ENCODE data around the gene OR51B4. TPM values are rescaled to one million over a fixed set of nuclear protein-coding genes. Genes with fewer than 3 reads are reported as not detected.

The OR51B4 gene
- total RNA-seq, 1 experiment from 2014 or later = not detected

GRCh38 chr11:5281596-5281995, 20.1 kb downstream of the OR51B4 start:
- Histone ChIP-seq H3K9me3 (ENCODE audit: control insufficient read depth, low read depth, low read length) (no peaks in the 10 kb centered on the region), H2BK5ac (ENCODE audit: insufficient read length, low read length) (no peak overlapping the region), H2AFZ (ENCODE audit: low read length) (no peak overlapping the region), H3K14ac (ENCODE audit: insufficient read depth, low read length) (no peak overlapping the region), H4K8ac (replicated peaks; ENCODE audit: insufficient read length, low read depth, low read length) (no peak overlapping the region), H3K4me2 (ENCODE audit: insufficient read depth, insufficient read length, low read length) (no peak overlapping the region), H3K9ac (ENCODE audit: extremely low read depth, insufficient read length, low read length) (no peak overlapping the region), H2AK5ac (ENCODE audit: insufficient read length, low read length) (no peak overlapping the region), H4K20me1 (ENCODE audit: control insufficient read depth, insufficient read depth, insufficient read length) (no peaks in the 10 kb centered on the region), H3K23me2 (ENCODE audit: insufficient read length, low read depth, low read length, poor library complexity, severe bottlenecking) (no peaks in the 10 kb centered on the region), H2BK12ac (ENCODE audit: insufficient read length, low read depth, low read length) (no peak overlapping the region), H2BK15ac (ENCODE audit: low read depth, low read length) (no peak overlapping the region), H3K27me3 (ENCODE audit: insufficient read depth, low read length) (no peaks in the 10 kb centered on the region), H3K79me1 (ENCODE audit: insufficient read depth, low read depth, low read length, poor library complexity, severe bottlenecking) (no peaks in the 10 kb centered on the region), H3K4me1 (ENCODE audit: insufficient read depth, low read length) (no peaks in the 10 kb centered on the region), H3T11ph (ENCODE audit: low read length) (no peak overlapping the region), H3K23ac (ENCODE audit: insufficient read length, low read depth, low read length) (no peak overlapping the region), H4K5ac (ENCODE audit: insufficient read length, low read depth, low read length) (no peak overlapping the region), H3K27ac (ENCODE audit: insufficient read length, low read depth, low read length) (no peak overlapping the region), H2BK20ac (ENCODE audit: low read depth, low read length, poor library complexity, severe bottlenecking) (no peak overlapping the region), H3K4ac (ENCODE audit: low read depth, low read length) (no peak overlapping the region), H3K56ac (ENCODE audit: insufficient read length, low read depth, low read length) (no peak overlapping the region), H3K18ac (ENCODE audit: insufficient read length, low read depth, low read length) (no peak overlapping the region), H2BK120ac (ENCODE audit: low read depth, low read length, poor library complexity, severe bottlenecking) (no peak overlapping the region), H4K91ac (ENCODE audit: insufficient read length, low read depth, low read length) (no peak overlapping the region), H3K79me2 (ENCODE audit: insufficient read depth, low read length) (no peaks in the 10 kb centered on the region)
- TF ChIP-seq, protein P1, sequence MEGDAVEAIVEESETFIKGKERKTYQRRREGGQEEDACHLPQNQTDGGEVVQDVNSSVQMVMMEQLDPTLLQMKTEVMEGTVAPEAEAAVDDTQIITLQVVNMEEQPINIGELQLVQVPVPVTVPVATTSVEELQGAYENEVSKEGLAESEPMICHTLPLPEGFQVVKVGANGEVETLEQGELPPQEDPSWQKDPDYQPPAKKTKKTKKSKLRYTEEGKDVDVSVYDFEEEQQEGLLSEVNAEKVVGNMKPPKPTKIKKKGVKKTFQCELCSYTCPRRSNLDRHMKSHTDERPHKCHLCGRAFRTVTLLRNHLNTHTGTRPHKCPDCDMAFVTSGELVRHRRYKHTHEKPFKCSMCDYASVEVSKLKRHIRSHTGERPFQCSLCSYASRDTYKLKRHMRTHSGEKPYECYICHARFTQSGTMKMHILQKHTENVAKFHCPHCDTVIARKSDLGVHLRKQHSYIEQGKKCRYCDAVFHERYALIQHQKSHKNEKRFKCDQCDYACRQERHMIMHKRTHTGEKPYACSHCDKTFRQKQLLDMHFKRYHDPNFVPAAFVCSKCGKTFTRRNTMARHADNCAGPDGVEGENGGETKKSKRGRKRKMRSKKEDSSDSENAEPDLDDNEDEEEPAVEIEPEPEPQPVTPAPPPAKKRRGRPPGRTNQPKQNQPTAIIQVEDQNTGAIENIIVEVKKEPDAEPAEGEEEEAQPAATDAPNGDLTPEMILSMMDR (conservative IDR thresholded peaks at IDR 0.05) = no peak
- no peaks in the 10 kb centered on the region; a peak in 1 of 7 replicates for H3K36me3 Mint-ChIP-seq (ENCODE audit: insufficient read depth in 1 of 3, low read depth in 3 of 3)
- H3K4me3 Mint-ChIP-seq = no peak overlapping the region
- H3K4me1 Mint-ChIP-seq = peaks cover 4 to 7% of the 10 kb centered on the region in 2 experiments
- H3K27ac Mint-ChIP-seq = no peak overlapping the region; a peak in 1 of 7 replicates
- H3K27me3 Mint-ChIP-seq (ENCODE audit: low read depth) = no peaks in the 10 kb centered on the region; the same call in 1 of the 2 replicates
- no peak for DNase-seq
- no peaks in the 10 kb centered on the region for H3K9me3 Mint-ChIP-seq

All from H9 (cell line).